H1 (cell line): ENCODE data around the gene RANBP2. TPM values are rescaled to one million over a fixed set of nuclear protein-coding genes. Genes with fewer than 3 reads are reported as not detected.

Experiments used
- CTCF ChIA-PET: fragments of 300-600 bp; sonication (Branson Sonifier 250); formaldehyde crosslinking; loops from one replicate; lab custom pipeline; 2021; ENCODE audit not compliant: partially characterized antibody; lab: Charles Lee
- POLR2A ChIA-PET: fragments of 300-600 bp; sonication (Branson Sonifier 250); formaldehyde crosslinking; loops from one replicate; lab custom pipeline; 2021; ENCODE audit warnings: inconsistent platforms; ENCODE audit not compliant: partially characterized antibody; lab: Charles Lee
- DNase-seq, 2 experiments: peaks; one replicate each; pipeline versions ENCODE4 v3.0.0 to v3.0.0-alpha.2; 2010 to 2022; ENCODE audit warnings: low spot score in 2 of 2, low read depth in 1 of 2, mixed read lengths in 1 of 2
- FAIRE-seq: peaks from 2 replicates; lab custom pipeline; 2011; peaks lifted over from hg19 to GRCh38; lab: Jason Lieb, UNC
- H2AFZ ChIP-seq: 2 replicates; pipeline ENCODE4 v1.8.1; 2012; ENCODE audit warnings: low read length, inconsistent platforms
- H2AK5ac ChIP-seq: 2 replicates; pipeline ENCODE4 v1.6.1; 2013; ENCODE audit warnings: low read depth, low read length
- H2BK120ac ChIP-seq: replicated peaks from 2 replicates; pipeline ENCODE3; 2013; ENCODE audit warnings: low read depth, low read length, inconsistent platforms
- H2BK12ac ChIP-seq: 2 replicates; pipeline ENCODE4 v1.6.1; 2013; ENCODE audit warnings: low read depth, low read length
- H2BK15ac ChIP-seq: 2 replicates; pipeline ENCODE4 v1.6.1; 2013; ENCODE audit warnings: low read length
- H2BK20ac ChIP-seq: 2 replicates; pipeline ENCODE4 v1.6.1; 2013; ENCODE audit warnings: low read length
- H2BK5ac ChIP-seq: 2 replicates; pipeline ENCODE4 v1.6.1; 2013; ENCODE audit warnings: low read depth, low read length
- H3K14ac ChIP-seq: 2 replicates; pipeline ENCODE4 v1.6.1; 2013; ENCODE audit warnings: inconsistent platforms; ENCODE audit not compliant: insufficient read length
- H3K18ac ChIP-seq: 2 replicates; pipeline ENCODE4 v1.6.1; 2013; ENCODE audit warnings: low read length; ENCODE audit errors: extremely low read depth
- H3K23ac ChIP-seq: 2 replicates; pipeline ENCODE4 v1.6.1; 2013; ENCODE audit warnings: inconsistent platforms; ENCODE audit not compliant: insufficient read length
- H3K23me2 ChIP-seq: 2 replicates; pipeline ENCODE4 v1.6.1; 2013; ENCODE audit warnings: low read depth, low read length
- H3K27ac ChIP-seq: 2 replicates; pipeline ENCODE4 v1.6.1; 2011; ENCODE audit warnings: low read depth, low read length, inconsistent platforms
- H3K27me3 ChIP-seq, 4 experiments: replicated peaks in 1 of 4; 1 replicate in 1 of 4; 2 replicates in 3 of 4; pipeline versions ENCODE4 v1.6.1 to v1.8.1; 2011 to 2013; ENCODE audit warnings: low read length in 3 of 4, mild to moderate bottlenecking in 3 of 4, inconsistent platforms in 2 of 4, mixed read lengths in 2 of 4, moderate library complexity in 1 of 4; ENCODE audit not compliant: control insufficient read depth in 3 of 4, insufficient read depth in 3 of 4; ENCODE audit errors: extremely low read depth in 1 of 4
- H3K36me3 ChIP-seq, 4 experiments: 2 replicates each; pipeline versions ENCODE4 v1.6.1 to v1.8.1; 2011 to 2013; ENCODE audit warnings: mild to moderate bottlenecking in 4 of 4, low read length in 3 of 4, moderate library complexity in 2 of 4, control low read depth in 1 of 4, inconsistent platforms in 1 of 4; ENCODE audit not compliant: insufficient read depth in 4 of 4, control insufficient read depth in 2 of 4
- H3K4ac ChIP-seq: replicated peaks from 2 replicates; pipeline ENCODE3; 2013; ENCODE audit warnings: low read length, low read depth, mixed read lengths, inconsistent platforms; ENCODE audit not compliant: insufficient read length
- H3K4me1 ChIP-seq, 4 experiments: replicated peaks in 1 of 4; 1 replicate in 1 of 4; 2 replicates in 3 of 4; pipeline versions ENCODE4 v1.6.1 to v1.8.1; 2011 to 2013; ENCODE audit warnings: low read length in 3 of 4, inconsistent platforms in 2 of 4, mixed read lengths in 1 of 4; ENCODE audit not compliant: insufficient read depth in 4 of 4, control insufficient read depth in 3 of 4
- H3K4me2 ChIP-seq, 2 experiments: 2 replicates each; pipeline versions ENCODE4 v1.6.1 to v1.8.1; 2011 to 2013; ENCODE audit warnings: low read depth in 2 of 2, low read length in 2 of 2, control low read depth in 1 of 2, inconsistent platforms in 1 of 2, mild to moderate bottlenecking in 1 of 2; ENCODE audit not compliant: insufficient read depth in 1 of 2
- H3K4me3 ChIP-seq, 4 experiments: fragments of 200-600, 300-600 bp in 1 of 4; sonication (generic), shearing (Covaris generic), sonication (Bioruptor Twin) in 1 of 4; 2 replicates each; pipeline versions ENCODE4 v1.5.1 to v1.8.1; 2011 to 2016; ENCODE audit warnings: low read length in 4 of 4, low read depth in 3 of 4, control low read depth in 2 of 4, inconsistent platforms in 2 of 4, mild to moderate bottlenecking in 2 of 4, mixed read lengths in 1 of 4, moderate library complexity in 1 of 4; ENCODE audit not compliant: insufficient read depth in 2 of 4; ENCODE audit errors: extremely low read depth in 1 of 4
- H3K56ac ChIP-seq: replicated peaks from 2 replicates; pipeline ENCODE3; 2013; ENCODE audit warnings: low read depth, mild to moderate bottlenecking, mixed read lengths, low read length, inconsistent platforms; ENCODE audit not compliant: insufficient read length
- H3K79me1 ChIP-seq: 2 replicates; pipeline ENCODE4 v1.6.1; 2013; ENCODE audit warnings: low read depth, low read length, control low read depth
- H3K79me2 ChIP-seq, 2 experiments: 2 replicates each; pipeline versions ENCODE4 v1.6.1 to v1.8.1; 2012 to 2013; ENCODE audit warnings: low read length in 2 of 2, mild to moderate bottlenecking in 2 of 2, inconsistent platforms in 1 of 2; ENCODE audit not compliant: insufficient read depth in 2 of 2, control insufficient read depth in 1 of 2
- H3K9ac ChIP-seq, 4 experiments: replicated peaks in 1 of 4; 1 replicate in 1 of 4; 2 replicates in 3 of 4; pipeline versions ENCODE4 v1.6.1 to v1.8.1; 2011 to 2013; ENCODE audit warnings: low read depth in 3 of 4, low read length in 3 of 4, control low read depth in 2 of 4, mild to moderate bottlenecking in 2 of 4, moderate library complexity in 2 of 4, inconsistent platforms in 1 of 4; ENCODE audit errors: extremely low read depth in 1 of 4
- H3K9me3 ChIP-seq, 2 experiments: 2 replicates each; pipeline versions ENCODE4 v1.6.1 to v1.8.1; 2012 to 2013; ENCODE audit warnings: mild to moderate bottlenecking in 2 of 2, moderate library complexity in 2 of 2, control low read depth in 1 of 2, inconsistent platforms in 1 of 2, low read depth in 1 of 2, low read length in 1 of 2, mixed read lengths in 1 of 2; ENCODE audit not compliant: insufficient read depth in 2 of 2
- H4K20me1 ChIP-seq, 2 experiments: replicated peaks in 1 of 2; 2 replicates each; pipeline versions ENCODE3 to v1.8.1; 2011 to 2013; ENCODE audit warnings: inconsistent platforms in 2 of 2, low read length in 2 of 2, mild to moderate bottlenecking in 1 of 2; ENCODE audit not compliant: insufficient read depth in 2 of 2, control insufficient read depth in 1 of 2
- H4K5ac ChIP-seq: 2 replicates; pipeline ENCODE4 v1.6.1; 2013; ENCODE audit warnings: low read length, low read depth, mixed read lengths, inconsistent platforms; ENCODE audit not compliant: insufficient read length
- H4K8ac ChIP-seq: 2 replicates; pipeline ENCODE4 v1.8.0; 2013; ENCODE audit warnings: mild to moderate bottlenecking, moderate library complexity, low read length, inconsistent platforms; ENCODE audit not compliant: insufficient read depth; ENCODE audit errors: extremely low read depth
- H4K91ac ChIP-seq: replicated peaks from 2 replicates; pipeline ENCODE3; 2013; ENCODE audit warnings: low read length, mixed read lengths, inconsistent platforms; ENCODE audit not compliant: insufficient read length
- GTF2F1 ChIP-seq: IDR thresholded peaks from 2 replicates; pipeline ENCODE4 v1.6.1; 2012; ENCODE audit warnings: low read depth, low read length, improper control_type of control experiment, borderline replicate concordance
- MAFK ChIP-seq: IDR thresholded peaks from 2 replicates; pipeline ENCODE4 v1.6.1; 2012; ENCODE audit warnings: low read depth, mild to moderate bottlenecking, improper control_type of control experiment, low read length
- POLR2AphosphoS5 ChIP-seq: IDR thresholded peaks from 2 replicates; pipeline ENCODE4 v1.6.1; 2011; ENCODE audit warnings: low read depth, low read length
- ZNF274 ChIP-seq: IDR thresholded peaks from 2 replicates; pipeline ENCODE4 v1.7.0; 2012; ENCODE audit warnings: low read length, borderline replicate concordance; ENCODE audit errors: extremely low read depth
- WGBS, 2 experiments: shearing (Covaris generic) in 1 of 2; methylation state at CpG; one replicate each; pipeline versions ENCODE4 v1.1.6 to v1.1.7; 2013 to 2015; ENCODE audit warnings: low lambda C conversion rate in 2 of 2, mixed read lengths in 2 of 2, inconsistent platforms in 1 of 2, low coverage in 1 of 2, missing lambda C conversion rate in 1 of 2; ENCODE audit not compliant: insufficient replicate concordance in 2 of 2, insufficient coverage in 1 of 2, insufficient read length in 1 of 2; ENCODE audit errors: extremely low coverage in 1 of 2, missing lambda C conversion rate in 1 of 2; 5-methylcytosine and 5-hydroxymethylcytosine counted together
- polyA plus RNA-seq, 7 experiments: library from polyadenylated mRNA; depleted of rRNA in 3 of 7; stranded (reverse) in 5 of 7; unstranded in 2 of 7; fragments of >200 nt in 5 of 7; fragments of 200-250 nt in 2 of 7; gene quantifications; 1 replicate in 5 of 7; 2 replicates in 1 of 7; 4 replicates in 1 of 7; pipeline versions ENCODE4 v1.2.1 to v1.2.3, GENCODE V29; 2011 to 2013; ENCODE audit warnings: missing spikeins in 2 of 7, mixed read lengths in 2 of 7
- total RNA-seq: library from RNA; stranded (reverse); fragmentation: NEBNext Ultra II Directional; extraction: Animal tissue kit (Norgen Biotek cat#: 25700); gene quantifications from 2 replicates; pipeline ENCODE4 v1.2.1, GENCODE V29; 2021
- TF ChIP-seq, protein P1 (sequence below): IDR thresholded peaks from 2 replicates; pipeline ENCODE4 v1.6.1; 2012; ENCODE audit warnings: inconsistent platforms

Gene RANBP2
- total and polyA plus RNA-seq, 2 of the 8 experiments (the other 6 are each of a cell fraction or from before 2014, with no cell fraction given), result 8.2 to 95.9 TPM

DNA sequence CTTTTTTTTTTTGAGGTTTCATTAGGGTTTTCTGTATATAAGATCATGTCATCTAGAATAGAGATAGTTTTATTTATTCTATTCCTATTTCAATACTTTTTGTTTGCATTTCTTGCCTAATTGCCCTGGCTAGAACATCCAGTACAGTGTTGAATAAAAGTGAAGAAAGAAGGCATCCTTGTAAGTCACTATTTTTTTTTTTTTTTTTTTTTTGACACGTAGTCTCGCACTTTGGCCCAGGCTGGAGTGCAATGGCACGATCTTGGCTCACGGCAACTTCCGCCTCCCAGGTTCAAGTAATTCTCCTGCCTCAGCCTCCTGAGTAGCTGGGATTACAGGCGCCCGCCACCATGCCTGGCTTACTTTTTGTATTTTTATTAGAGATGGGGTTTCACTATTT is 27.8 kb upstream of the RANBP2 start:
- Histone ChIP-seq H3K4me2 (no peak overlapping the region), H3K9me3 (no peaks in the 10 kb centered on the region), H3K79me2 (no peaks in the 10 kb centered on the region), H3K36me3 (no peaks in the 10 kb centered on the region), H3K14ac (no peak overlapping the region), H2AFZ (no peak overlapping the region), H3K56ac (no peak overlapping the region), H2AK5ac (no peak overlapping the region), H4K20me1 (no peaks in the 10 kb centered on the region), H3K79me1 (no peaks in the 10 kb centered on the region), H2BK20ac (no peak overlapping the region), H3K4me3 (no peak overlapping the region), H3K23ac (no peak overlapping the region), H3K18ac (no peak overlapping the region), H3K9ac (no peak overlapping the region), H3K4ac (no peak overlapping the region), H3K23me2 (no peaks in the 10 kb centered on the region), H2BK120ac (no peak overlapping the region), H3K27ac (no peak overlapping the region), H4K8ac (no peak overlapping the region), H2BK5ac (no peak overlapping the region), H2BK15ac (no peak overlapping the region), H4K91ac (no peak overlapping the region), H4K5ac (no peak overlapping the region), H3K27me3 (no peaks in the 10 kb centered on the region), H3K4me1 (no peaks in the 10 kb centered on the region), H2BK12ac (no peak overlapping the region)
- DNase-seq (no peak), FAIRE-seq (no peak)
- WGBS, 2 experiments, result 96% methylated on average over 5 of the region's 7 CpGs; no CpG with 5 or more reads in 1 of the 2 experiments
- TF ChIP-seq, protein P1, sequence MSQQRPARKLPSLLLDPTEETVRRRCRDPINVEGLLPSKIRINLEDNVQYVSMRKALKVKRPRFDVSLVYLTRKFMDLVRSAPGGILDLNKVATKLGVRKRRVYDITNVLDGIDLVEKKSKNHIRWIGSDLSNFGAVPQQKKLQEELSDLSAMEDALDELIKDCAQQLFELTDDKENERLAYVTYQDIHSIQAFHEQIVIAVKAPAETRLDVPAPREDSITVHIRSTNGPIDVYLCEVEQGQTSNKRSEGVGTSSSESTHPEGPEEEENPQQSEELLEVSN, result no peak
- TF ChIP-seq MAFK, result no peak
- no peak for TF ChIP-seq POLR2AphosphoS5
- TF ChIP-seq GTF2F1, result no peak
- no peak for TF ChIP-seq ZNF274
- POLR2A ChIA-PET, result interaction anchor here (0.6 kb wide), 1 partner anchor 22 kb away, joined by 3 read pairs; no protein-coding TSS in a partner anchor
- CTCF ChIA-PET, result no interaction called here
